ACC112 (cell line): ENCODE results near the gene LMAN2L.

Experiments
- H2AFZ ChIP-seq: fragments of 200-600 bp; sonication (generic); one replicate; pipeline ENCODE4 v1.6.0; 2017; ENCODE audit warnings: antibody characterized with exemption, low read length; ENCODE audit not compliant: unreplicated experiment
- H3K27ac ChIP-seq: fragments of 200-600 bp; sonication (generic); 2 replicates; pipeline ENCODE4 v1.5.1; 2014; ENCODE audit warnings: low read depth, mild to moderate bottlenecking, antibody characterized with exemption, low read length, moderate library complexity
- H3K27me3 ChIP-seq: fragments of 200-600 bp; sonication (generic); 2 replicates; pipeline ENCODE4 v1.6.1; 2014; ENCODE audit warnings: mild to moderate bottlenecking, antibody characterized with exemption, low read length, moderate library complexity, mixed read lengths; ENCODE audit not compliant: insufficient read depth
- H3K36me3 ChIP-seq: fragments of 200-600 bp; sonication (generic); 2 replicates; pipeline ENCODE4 v1.6.1; 2016; ENCODE audit warnings: mild to moderate bottlenecking, antibody characterized with exemption, low read length, moderate library complexity, mixed read lengths; ENCODE audit not compliant: insufficient read depth
- H3K4me1 ChIP-seq: fragments of 200-600 bp; sonication (generic); one replicate; pipeline ENCODE4 v1.6.1; 2016; ENCODE audit warnings: low read length, mixed read lengths; ENCODE audit not compliant: insufficient read depth, unreplicated experiment, control insufficient read depth
- H3K4me3 ChIP-seq: fragments of 200-600 bp; sonication (generic); 2 replicates; pipeline ENCODE4 v1.5.1; 2014; ENCODE audit warnings: mild to moderate bottlenecking, low read depth, low read length
- H3K79me2 ChIP-seq: fragments of 200-600 bp; sonication (generic); one replicate; pipeline ENCODE4 v1.6.0; 2016; ENCODE audit warnings: low read length; ENCODE audit not compliant: control insufficient read depth, unreplicated experiment, insufficient read depth

LMAN2L gene

GRCh38 chr2:96737251-96737650, 2.6 kb downstream of the LMAN2L start:
- Histone ChIP-seq H3K27ac (no peak overlapping the region), H2AFZ (no peak overlapping the region), H3K36me3 (peaks cover 10% of the 10 kb centered on the region), H3K79me2 (peaks cover 29% of the 10 kb centered on the region), H3K4me3 (no peak overlapping the region), H3K4me1 (peaks cover 10% of the 10 kb centered on the region), H3K27me3 (no peaks in the 10 kb centered on the region)

- Histone ChIP-seq H3K36me3 (peaks cover 15% of the 10 kb centered on the region), H3K27me3 (no peaks in the 10 kb centered on the region), H3K27ac (no peak overlapping the region)
Measured at GRCh38 chr2:96734880-96735583, 4.8 kb downstream of the LMAN2L start.

GRCh38 chr2:96733931-96734330, 5.9 kb downstream of the LMAN2L start:
- Histone ChIP-seq H3K4me3 (no peak overlapping the region), H3K4me1 (peaks cover 15% of the 10 kb centered on the region), H3K79me2 (peaks cover 20% of the 10 kb centered on the region), H3K27ac (no peak overlapping the region), H3K36me3 (peaks cover 15% of the 10 kb centered on the region), H3K27me3 (no peaks in the 10 kb centered on the region), H2AFZ (no peak overlapping the region)

More at GRCh38 chr2:96734880-96735583, 4.8 kb downstream of the LMAN2L start:
- H3K4me1 ChIP-seq, result peaks cover 14% of the 10 kb centered on the region
- no peak overlapping the region for H2AFZ ChIP-seq
- peaks cover 29% of the 10 kb centered on the region for H3K79me2 ChIP-seq
- no peak overlapping the region for H3K4me3 ChIP-seq

- H3K27me3 ChIP-seq, result no peaks in the 10 kb centered on the region
- peak overlapping the region; percentile 7; the same call in 1 of the 2 replicates for H3K27ac ChIP-seq
- H3K79me2 ChIP-seq, result no peaks in the 10 kb centered on the region
- H2AFZ ChIP-seq, result no peak overlapping the region
- H3K36me3 ChIP-seq, result peaks cover 26% of the 10 kb centered on the region
- H3K4me1 ChIP-seq, result peaks cover 8% of the 10 kb centered on the region
- no peak overlapping the region for H3K4me3 ChIP-seq
Measured at GRCh38 chr2:96730212-96730611, 9.7 kb downstream of the LMAN2L start.

GRCh38 chr2:96729748-96730147, 10.1 kb downstream of the LMAN2L start:
- Histone ChIP-seq H3K4me3 (no peak overlapping the region), H3K27ac (peak overlapping the region; percentile 7; the same call in 1 of the 2 replicates), H3K27me3 (no peaks in the 10 kb centered on the region), H3K4me1 (peaks cover 8% of the 10 kb centered on the region), H3K36me3 (peaks cover 26% of the 10 kb centered on the region), H2AFZ (no peak overlapping the region), H3K79me2 (no peaks in the 10 kb centered on the region)

GRCh38 chr2:96727431-96727830, 12.4 kb downstream of the LMAN2L start:
- peaks cover 8% of the 10 kb centered on the region for H3K4me1 ChIP-seq
- no peak overlapping the region for H3K27ac ChIP-seq
- H3K4me3 ChIP-seq, result no peak overlapping the region
- no peaks in the 10 kb centered on the region for H3K27me3 ChIP-seq
- no peak overlapping the region for H2AFZ ChIP-seq
- peaks cover 16% of the 10 kb centered on the region for H3K36me3 ChIP-seq
- H3K79me2 ChIP-seq, result no peaks in the 10 kb centered on the region

GRCh38 chr2:96726131-96726530, 13.7 kb downstream of the LMAN2L start:
- no peak overlapping the region for H3K4me3 ChIP-seq
- no peaks in the 10 kb centered on the region for H3K79me2 ChIP-seq
- no peak overlapping the region for H2AFZ ChIP-seq
- no peaks in the 10 kb centered on the region for H3K27me3 ChIP-seq
- H3K4me1 ChIP-seq, result peaks cover 8% of the 10 kb centered on the region
- H3K27ac ChIP-seq, result no peak overlapping the region
- peaks cover 14% of the 10 kb centered on the region for H3K36me3 ChIP-seq

GRCh38 chr2:96716388-96716787, 23.5 kb downstream of the LMAN2L start:
- H3K36me3 ChIP-seq, result peaks cover 5% of the 10 kb centered on the region; the same call in 1 of the 2 replicates
- no peaks in the 10 kb centered on the region for H3K4me1 ChIP-seq
- H3K27me3 ChIP-seq, result no peaks in the 10 kb centered on the region
- H2AFZ ChIP-seq, result no peak overlapping the region
- H3K4me3 ChIP-seq, result no peak overlapping the region
- no peaks in the 10 kb centered on the region for H3K79me2 ChIP-seq
- no peak overlapping the region for H3K27ac ChIP-seq

GRCh38 chr2:96715658-96716057, 24.2 kb downstream of the LMAN2L start:
- Histone ChIP-seq H3K4me1 (no peaks in the 10 kb centered on the region), H3K79me2 (no peaks in the 10 kb centered on the region), H3K27me3 (no peaks in the 10 kb centered on the region), H3K27ac (no peak overlapping the region), H2AFZ (no peak overlapping the region), H3K36me3 (peaks cover 12% of the 10 kb centered on the region), H3K4me3 (no peak overlapping the region)

- Histone ChIP-seq H3K4me3 (no peak overlapping the region), H3K27ac (no peak overlapping the region), H3K79me2 (no peaks in the 10 kb centered on the region), H3K36me3 (peaks cover 29% of the 10 kb centered on the region), H3K4me1 (no peaks in the 10 kb centered on the region), H2AFZ (no peak overlapping the region), H3K27me3 (no peaks in the 10 kb centered on the region)
Measured at GRCh38 chr2:96710985-96711384, 28.9 kb downstream of the LMAN2L start.

- no peak overlapping the region for H3K4me3 ChIP-seq
Measured at GRCh38 chr2:96703021-96703751, 36.7 kb downstream of the LMAN2L start.

More at GRCh38 chr2:96703021-96703751, 36.7 kb downstream of the LMAN2L start:
- Histone ChIP-seq H3K4me1 (no peaks in the 10 kb centered on the region), H3K79me2 (no peaks in the 10 kb centered on the region), H2AFZ (no peak overlapping the region), H3K27ac (no peak overlapping the region), H3K27me3 (no peaks in the 10 kb centered on the region), H3K36me3 (peaks cover 9% of the 10 kb centered on the region)
